ENCODE measurements around the gene DENR. TPM values are rescaled to one million over a fixed set of nuclear protein-coding genes. Genes with fewer than 3 reads are reported as not detected.

The DENR gene
- total RNA-seq, 2 experiments from 2014 or later = 56.3 to 57.2 TPM

- no peak overlapping the region for H3K27ac Mint-ChIP-seq
- no peaks in the 10 kb centered on the region for H3K36me3 Mint-ChIP-seq (ENCODE audit: low read depth)
- DNase-seq = no peak
- intact Hi-C loops (cut with micrococcal nuclease) = no loop called here
- no peak overlapping the region for H3K4me3 Mint-ChIP-seq
- POLR2A ChIA-PET = no interaction called here
- ATAC-seq = no peak
- H3K4me1 Mint-ChIP-seq (ENCODE audit: low read depth) = no peaks in the 10 kb centered on the region
- no peak for TF ChIP-seq CTCF (IDR thresholded peaks at IDR 0.05)
- H3K27me3 Mint-ChIP-seq = no peaks in the 10 kb centered on the region
- CTCF ChIA-PET = no interaction called here
- H3K9me3 Mint-ChIP-seq = no peaks in the 10 kb centered on the region
These were observed 59.2 kb downstream of the DENR start for GRCh38 chr12:122811777-122812176.

- H3K4me3 Mint-ChIP-seq = no peak overlapping the region
- DNase-seq (no peak), ATAC-seq (no peak)
- TF ChIP-seq CTCF (IDR thresholded peaks at IDR 0.05) = no peak
- no peaks in the 10 kb centered on the region for H3K36me3 Mint-ChIP-seq (ENCODE audit: low read depth)
- H3K27me3 Mint-ChIP-seq = no peaks in the 10 kb centered on the region
- H3K4me1 Mint-ChIP-seq (ENCODE audit: low read depth) = no peaks in the 10 kb centered on the region
- ChIA-PET CTCF (no interaction called here), POLR2A (no interaction called here)
- intact Hi-C loops (cut with micrococcal nuclease) = no loop called here
- no peak overlapping the region for H3K27ac Mint-ChIP-seq
- no peaks in the 10 kb centered on the region for H3K9me3 Mint-ChIP-seq
These were observed 60.7 kb downstream of the DENR start for GRCh38 chr12:122813310-122813713.

GRCh38 chr12:122819209-122819785 lies 66.7 kb downstream of the DENR start:
- Mint-ChIP-seq H3K27me3 (no peaks in the 10 kb centered on the region), H3K9me3 (no peaks in the 10 kb centered on the region), H3K27ac (no peak overlapping the region), H3K4me1 (ENCODE audit: low read depth) (no peaks in the 10 kb centered on the region), H3K36me3 (ENCODE audit: low read depth) (no peaks in the 10 kb centered on the region), H3K4me3 (no peak overlapping the region)
- TF ChIP-seq CTCF (IDR thresholded peaks at IDR 0.05) = no peak
- ChIA-PET POLR2A (no interaction called here), CTCF (interaction anchor here (1.6 to 3.6 kb wide), 2 partner anchors 11 to 26 kb away, joined by 4 to 25 read pairs; no protein-coding TSS in a partner anchor)
- no peak for DNase-seq
- no peak for ATAC-seq
- intact Hi-C loops (cut with micrococcal nuclease) = no loop called here

- no peak for TF ChIP-seq CTCF (IDR thresholded peaks at IDR 0.05)
- H3K27me3 Mint-ChIP-seq = no peaks in the 10 kb centered on the region
- no peaks in the 10 kb centered on the region for H3K4me1 Mint-ChIP-seq (ENCODE audit: low read depth)
- no peaks in the 10 kb centered on the region for H3K9me3 Mint-ChIP-seq
- ATAC-seq (no peak), DNase-seq (no peak)
- ChIA-PET POLR2A (interaction anchor here (0.6 to 1.0 kb wide), 2 partner anchors 21 to 26 kb away, joined by 3 read pairs; no protein-coding TSS in a partner anchor), CTCF (no interaction called here)
- no peak overlapping the region for H3K27ac Mint-ChIP-seq
- no peaks in the 10 kb centered on the region for H3K36me3 Mint-ChIP-seq (ENCODE audit: low read depth)
- intact Hi-C loops (cut with micrococcal nuclease) = no loop called here
- no peak overlapping the region for H3K4me3 Mint-ChIP-seq
These were observed 67.5 kb downstream of the DENR start for GRCh38 chr12:122820138-122820537.

Other genes starting within 250 kb of the DENR start
- 100 to 1,000 TPM; 108 to 116 TPM for gene RSRC2, start 225.9 kb upstream of the DENR start, total RNA-seq
- gene KNTC1, start 225.6 kb upstream of the DENR start, total RNA-seq = 100 to 1,000 TPM; 128 to 129 TPM
- gene HCAR2, start 49.5 kb upstream of the DENR start, total RNA-seq = not detected
- gene HCAR3, start 36.0 kb upstream of the DENR start, total RNA-seq = not detected
- under 1 TPM; 0.18 to 0.25 TPM for gene HCAR1, start 22.0 kb upstream of the DENR start, total RNA-seq
- under 1 TPM; 0.45 to 0.61 TPM for gene CCDC62, start 21.7 kb downstream of the DENR start, total RNA-seq
- 10 to 100 TPM; 22.8 to 22.9 TPM for gene HIP1R, start 82.6 kb downstream of the DENR start, total RNA-seq
- 10 to 100 TPM; 17.8 to 18.4 TPM for gene VPS37B, start 143.3 kb downstream of the DENR start, total RNA-seq
- 1 to 10 TPM; 4.3 to 4.9 TPM for gene ABCB9, start 213.6 kb downstream of the DENR start, total RNA-seq
- gene OGFOD2, start 222.4 kb downstream of the DENR start, total RNA-seq = 10 to 100 TPM; 27.1 to 31.5 TPM
- 100 to 1,000 TPM; 174 to 180 TPM for gene ARL6IP4, start 227.9 kb downstream of the DENR start, total RNA-seq